ENCODE data around the gene ILRUN.
"Not testable (repeated sequence)": the region's sequence is repeated elsewhere in the genome, so short reads cannot be mapped to it uniquely, and the experiment has no call there.

Gene ILRUN

GRCh38 chr6:34679552-34680253 lies 16.9 kb downstream of the ILRUN start:
- no peak overlapping the region for H3K4me3 ChIP-seq (ENCODE audit: low read depth, low read length)
- TF ChIP-seq CTCF (IDR thresholded peaks at IDR 0.05; ENCODE audit: low read depth, low read length): no peak

DNA sequence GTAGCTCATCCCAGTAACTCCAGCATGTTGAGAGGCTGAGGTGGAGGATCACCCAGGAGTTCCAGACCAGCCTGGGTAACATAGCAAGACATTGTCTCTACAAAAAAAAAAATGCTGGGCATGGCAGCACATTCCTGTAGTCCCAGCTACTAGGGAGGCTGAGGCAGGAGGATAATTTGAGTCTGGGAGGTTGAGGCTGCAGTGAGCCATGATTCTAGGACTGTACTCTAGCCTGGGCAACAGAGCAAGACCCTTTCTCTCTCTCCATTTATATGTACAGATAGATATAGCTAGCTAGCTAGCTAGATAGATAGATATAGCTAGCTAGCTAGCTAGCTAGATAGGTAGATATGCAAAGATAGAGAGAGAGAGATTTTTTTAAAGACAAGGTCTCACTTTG lies 20.4 kb downstream of the ILRUN start:
- no peak for TF ChIP-seq CTCF (IDR thresholded peaks at IDR 0.05; ENCODE audit: low read depth, low read length)
- H3K4me3 ChIP-seq (ENCODE audit: low read depth, low read length): no peak overlapping the region

- not testable (repeated sequence) for H3K4me3 ChIP-seq (ENCODE audit: low read depth, low read length)
Observed at GRCh38 chr6:34674930-34675329, 21.6 kb downstream of the ILRUN start.

DNA sequence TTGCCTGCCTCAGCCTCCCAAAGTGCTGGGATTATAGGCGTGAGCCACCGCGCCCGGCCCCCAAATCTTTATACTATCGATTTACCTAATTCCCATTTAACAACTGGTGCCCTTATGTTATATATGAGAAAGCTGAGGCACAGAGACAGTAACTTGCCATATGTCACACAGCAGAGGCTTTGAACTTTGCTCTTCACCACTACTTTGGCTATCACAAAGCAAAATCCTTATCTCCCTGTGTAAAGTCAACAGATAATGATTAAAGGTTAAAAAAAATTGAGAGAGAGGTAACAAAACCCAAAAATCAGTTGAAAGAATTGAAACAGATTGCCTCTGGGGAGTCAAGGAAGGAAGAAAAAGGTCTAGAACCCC lies 22.3 kb downstream of the ILRUN start:
- no peak for TF ChIP-seq CTCF (IDR thresholded peaks at IDR 0.05; ENCODE audit: low read depth, low read length)
- H3K4me3 ChIP-seq (ENCODE audit: low read depth, low read length): no peak overlapping the region

- no peak overlapping the region for H3K4me3 ChIP-seq (ENCODE audit: low read depth, low read length)
- no peak for TF ChIP-seq CTCF (IDR thresholded peaks at IDR 0.05; ENCODE audit: low read depth, low read length)
Observed at GRCh38 chr6:34673064-34673463, 23.5 kb downstream of the ILRUN start.

DNA sequence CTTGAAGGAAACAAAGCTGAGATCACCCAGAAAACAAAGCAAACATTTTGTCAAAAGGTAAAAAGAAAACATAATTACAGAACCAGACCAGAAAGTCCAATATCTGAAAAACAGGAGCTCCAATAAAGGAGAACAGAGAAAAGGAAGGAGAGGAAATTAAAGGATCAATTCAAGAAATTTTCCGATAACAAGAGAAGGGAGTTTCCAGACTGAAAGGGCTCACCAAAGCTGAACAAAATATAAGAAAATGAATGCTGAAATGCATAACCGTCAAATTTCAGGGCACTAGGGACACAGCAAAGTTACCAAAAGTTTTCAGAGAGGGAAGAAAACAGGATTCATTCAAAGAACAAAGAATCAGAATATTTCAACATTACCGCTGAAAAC lies 23.9 kb downstream of the ILRUN start:
- no peak for TF ChIP-seq CTCF (IDR thresholded peaks at IDR 0.05; ENCODE audit: low read depth, low read length)
- H3K4me3 ChIP-seq (ENCODE audit: low read depth, low read length): no peak overlapping the region

DNA sequence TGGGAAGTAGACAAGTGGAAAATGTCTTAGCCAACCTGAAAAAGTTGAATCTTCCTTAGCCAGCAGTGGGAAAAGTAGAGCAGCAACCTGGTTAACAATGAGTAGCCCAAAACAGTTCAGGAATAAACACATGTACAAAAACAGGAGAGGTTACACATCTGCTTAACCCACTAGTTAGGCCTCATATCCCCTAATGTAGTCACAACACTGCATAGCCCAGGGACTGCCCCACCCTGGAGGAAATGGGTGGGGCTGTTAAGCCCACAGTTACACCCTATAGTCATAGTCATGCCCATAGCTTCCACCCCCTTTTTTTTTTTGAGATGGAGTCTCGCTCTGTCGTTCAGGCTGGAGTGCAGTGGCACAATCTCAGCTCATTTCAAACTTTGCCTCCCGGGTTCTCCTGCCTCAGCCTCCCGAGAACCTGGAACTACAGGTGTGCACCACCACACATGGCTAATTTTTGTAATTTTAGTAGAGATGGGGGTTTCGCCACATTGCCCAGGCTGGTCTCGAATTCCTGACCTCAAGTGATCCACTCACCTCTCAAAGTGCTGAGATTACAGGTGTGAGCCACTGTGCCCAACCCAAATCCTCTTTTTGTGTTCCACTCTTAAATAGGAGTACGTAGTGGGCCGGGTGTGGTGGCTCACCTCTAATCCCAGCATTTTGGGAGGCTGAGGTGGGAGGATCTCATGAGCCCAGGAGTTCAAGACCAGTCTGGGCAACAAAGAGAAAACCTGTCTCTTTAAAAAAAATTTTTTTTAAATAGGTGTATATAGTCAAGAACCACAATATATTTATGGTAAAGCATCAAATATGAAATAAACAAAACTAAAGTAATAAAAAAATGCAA lies 24.5 kb downstream of the ILRUN start:
- TF ChIP-seq CTCF (IDR thresholded peaks at IDR 0.05; ENCODE audit: low read depth, low read length): no peak
- H3K4me3 ChIP-seq (ENCODE audit: low read depth, low read length): no peak overlapping the region

All from WI38 (cell line).